Spinal cord (tissue), 10 donors: ENCODE measurements around the gene CACNA2D1. TPM values are rescaled to one million over a fixed set of nuclear protein-coding genes. Genes with fewer than 3 reads are reported as not detected.
"Not testable (repeated sequence)": the region's sequence is repeated elsewhere in the genome, so short reads cannot be mapped to it uniquely, and the experiment has no call there.

Source experiments
- DNase-seq, 6 donors: peaks; one replicate each; pipeline versions ENCODE4 v3.0.0 to v3.0.0-alpha.2; 2013 to 2015; ENCODE audit warnings: low spot score in 6 of 6, low read depth in 4 of 6
- H3K27ac ChIP-seq: one replicate; pipeline ENCODE4 v1.5.1; 2013; ENCODE audit warnings: low read depth, low read length, control low read depth
- H3K27me3 ChIP-seq: one replicate; pipeline ENCODE4 v1.6.1; 2013; ENCODE audit warnings: low read length; ENCODE audit not compliant: control insufficient read depth, insufficient read depth
- H3K36me3 ChIP-seq: one replicate; pipeline ENCODE4 v1.6.1; 2013; ENCODE audit warnings: low read length; ENCODE audit not compliant: control insufficient read depth, insufficient read depth
- H3K4me1 ChIP-seq: one replicate; pipeline ENCODE4 v1.6.1; 2013; ENCODE audit warnings: low read length; ENCODE audit not compliant: control insufficient read depth, insufficient read depth
- H3K4me3 ChIP-seq: one replicate; pipeline ENCODE4 v1.5.1; 2013; ENCODE audit warnings: low read depth, low read length, control low read depth
- H3K9me3 ChIP-seq: one replicate; pipeline ENCODE4 v1.6.1; 2013; ENCODE audit warnings: low read length; ENCODE audit not compliant: control insufficient read depth, insufficient read depth
- WGBS: methylation state at CpG from one replicate; pipeline ENCODE4 v1.1.5; 2013; ENCODE audit warnings: missing lambda C conversion rate; ENCODE audit not compliant: insufficient coverage; 5-methylcytosine and 5-hydroxymethylcytosine counted together
- polyA plus RNA-seq, 2 donors: library from polyadenylated mRNA; unstranded; fragments of 120-200 nt; gene quantifications; one replicate each; pipeline ENCODE4 v1.2.1, GENCODE V29; 2013; ENCODE audit not compliant: insufficient read length in 2 of 2
- total RNA-seq, 2 donors: library from RNA; depleted of rRNA in 1 of 2; stranded (reverse); fragments of 120-200 nt in 1 of 2; fragments of >200 nt in 1 of 2; gene quantifications; one replicate each; pipeline versions ENCODE4 v1.2.3 to v1.2.4, GENCODE V29; 2013 to 2014
- donor health status: healthy.

The CACNA2D1 gene
- total and polyA plus RNA-seq, 4 donors: 28.1 to 108 (median 42.0) TPM

GRCh38 chr7:82438521-82438920 lies 5.1 kb downstream of the CACNA2D1 start:
- peaks cover 5% of the 10 kb centered on the region for H3K4me1 ChIP-seq
- no peaks in the 10 kb centered on the region for H3K36me3 ChIP-seq
- no peaks in the 10 kb centered on the region for H3K9me3 ChIP-seq
- peak in 1 of 6 donors; percentile 30 for DNase-seq
- 93% methylated on average over 3 of the region's 5 CpGs for WGBS
- H3K27ac ChIP-seq: no peak overlapping the region
- peaks cover 13% of the 10 kb centered on the region for H3K27me3 ChIP-seq
- no peak overlapping the region for H3K4me3 ChIP-seq

GRCh38 chr7:82435769-82436168 lies 7.8 kb downstream of the CACNA2D1 start:
- no peak overlapping the region for H3K27ac ChIP-seq
- H3K27me3 ChIP-seq: no peaks in the 10 kb centered on the region
- H3K4me3 ChIP-seq: no peak overlapping the region
- WGBS: 90% methylated on average over 1 of the region's 5 CpGs
- H3K36me3 ChIP-seq: no peaks in the 10 kb centered on the region
- DNase-seq: no peak
- H3K9me3 ChIP-seq: no peaks in the 10 kb centered on the region
- no peaks in the 10 kb centered on the region for H3K4me1 ChIP-seq

GRCh38 chr7:82434275-82435022 lies 9.1 kb downstream of the CACNA2D1 start:
- Histone ChIP-seq H3K27ac (no peak overlapping the region), H3K4me3 (no peak overlapping the region), H3K27me3 (no peaks in the 10 kb centered on the region), H3K36me3 (no peaks in the 10 kb centered on the region), H3K9me3 (no peaks in the 10 kb centered on the region), H3K4me1 (no peaks in the 10 kb centered on the region)
- no peak for DNase-seq
- 92% methylated on average over 2 of the region's 4 CpGs for WGBS

GRCh38 chr7:82433507-82433906 lies 10.1 kb downstream of the CACNA2D1 start:
- DNase-seq: no peak

GRCh38 chr7:82432743-82433142 lies 10.8 kb downstream of the CACNA2D1 start:
- H3K27me3 ChIP-seq, DNase-seq, H3K4me3 ChIP-seq, H3K4me1 ChIP-seq, H3K9me3 ChIP-seq, H3K36me3 ChIP-seq, H3K27ac ChIP-seq: not testable (repeated sequence)
- WGBS: 88% methylated on average over 3 of the region's 9 CpGs

More at GRCh38 chr7:82433507-82433906, 10.1 kb downstream of the CACNA2D1 start:
- Histone ChIP-seq H3K27ac (no peak overlapping the region), H3K36me3 (no peaks in the 10 kb centered on the region), H3K9me3 (no peaks in the 10 kb centered on the region), H3K4me1 (no peaks in the 10 kb centered on the region), H3K4me3 (no peak overlapping the region), H3K27me3 (no peaks in the 10 kb centered on the region)
- 92% methylated on average over 1 of the region's 1 CpG for WGBS

GRCh38 chr7:82430500-82431465 lies 12.8 kb downstream of the CACNA2D1 start:
- 80% methylated on average over 5 of the region's 9 CpGs for WGBS
- DNase-seq: no peak
- Histone ChIP-seq H3K4me3 (no peak overlapping the region), H3K27ac (no peak overlapping the region), H3K9me3 (no peaks in the 10 kb centered on the region), H3K27me3 (no peaks in the 10 kb centered on the region), H3K36me3 (no peaks in the 10 kb centered on the region), H3K4me1 (no peaks in the 10 kb centered on the region)

GRCh38 chr7:82429408-82429807 lies 14.2 kb downstream of the CACNA2D1 start:
- no peak overlapping the region for H3K4me3 ChIP-seq
- H3K27me3 ChIP-seq: no peaks in the 10 kb centered on the region
- H3K4me1 ChIP-seq: no peaks in the 10 kb centered on the region
- DNase-seq: peak in 1 of 6 donors; percentile 17
- no peak overlapping the region for H3K27ac ChIP-seq
- no peaks in the 10 kb centered on the region for H3K9me3 ChIP-seq
- WGBS: 33% methylated on average over 2 of the region's 5 CpGs
- no peaks in the 10 kb centered on the region for H3K36me3 ChIP-seq

- no peaks in the 10 kb centered on the region for H3K36me3 ChIP-seq
- DNase-seq: no peak
- H3K9me3 ChIP-seq: no peaks in the 10 kb centered on the region
- no peaks in the 10 kb centered on the region for H3K27me3 ChIP-seq
- no peaks in the 10 kb centered on the region for H3K4me1 ChIP-seq
- H3K27ac ChIP-seq: no peak overlapping the region
- WGBS: no CpG with 5 or more reads among the region's 2 CpGs
- H3K4me3 ChIP-seq: no peak overlapping the region
These were observed 15.2 kb downstream of the CACNA2D1 start for GRCh38 chr7:82428186-82428961.

GRCh38 chr7:82423446-82423845 lies 20.1 kb downstream of the CACNA2D1 start:
- no CpG with 5 or more reads among the region's 5 CpGs for WGBS
- H3K9me3 ChIP-seq: no peaks in the 10 kb centered on the region
- no peaks in the 10 kb centered on the region for H3K27me3 ChIP-seq
- H3K36me3 ChIP-seq: no peaks in the 10 kb centered on the region
- DNase-seq: no peak
- no peak overlapping the region for H3K27ac ChIP-seq
- H3K4me1 ChIP-seq: no peaks in the 10 kb centered on the region
- no peak overlapping the region for H3K4me3 ChIP-seq
